ENCODE data around the gene MCUB. TPM values are rescaled to one million over a fixed set of nuclear protein-coding genes. Genes with fewer than 3 reads are reported as not detected.

MCUB gene
- total and polyA plus RNA-seq, 2 of the 13 experiments (the other 11 are each of a cell fraction or from before 2014, with no cell fraction given): 0.95 to 2.2 TPM

DNA sequence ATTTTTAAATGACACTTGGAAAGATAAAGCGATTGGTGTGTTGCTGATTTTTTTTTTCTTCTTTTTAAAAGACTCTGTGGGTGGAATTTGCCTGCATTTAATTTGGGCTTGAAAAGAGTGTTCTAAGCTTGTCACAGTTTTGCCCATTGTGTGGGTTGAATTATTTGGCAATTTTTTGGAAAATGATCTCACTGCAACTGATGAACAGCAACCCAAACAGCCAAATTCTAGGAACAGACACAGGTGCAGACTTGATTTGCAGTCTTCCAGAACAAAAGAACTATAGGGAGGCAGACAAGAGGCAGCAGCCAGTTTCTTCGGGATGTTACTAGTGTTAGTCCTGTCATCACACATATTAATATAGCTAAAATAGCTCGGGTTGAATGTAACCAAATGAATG, 102.7 kb downstream of the MCUB start:
- ATAC-seq: no peak
- Histone ChIP-seq H3K36me3 (replicated peaks in 1 of 2; ENCODE audit: control insufficient read depth in 1 of 2, insufficient read depth in 2 of 2, low read length in 2 of 2) (peaks cover 0 to 9% of the 10 kb centered on the region in 2 experiments; a peak in 1 of 5 replicates), H3K27ac (ENCODE audit: extremely low read length, insufficient read depth, low read length) (no peak overlapping the region), H3K4me1 (ENCODE audit: insufficient read depth, low read length) (peaks cover 4% of the 10 kb centered on the region), H3K4me3 (replicated peaks in 1 of 3; ENCODE audit: insufficient read depth in 1 of 3, low read depth in 2 of 3, low read length in 3 of 3) (no peak overlapping the region), H3K9ac (ENCODE audit: insufficient read depth, low read depth, low read length) (no peak overlapping the region), H3K9me3 (ENCODE audit: low read length) (no peaks in the 10 kb centered on the region), H3K27me3 (ENCODE audit: control insufficient read depth in 1 of 2, insufficient read depth in 2 of 2, low read length in 2 of 2) (no peaks in the 10 kb centered on the region), H3K79me2 (ENCODE audit: insufficient read depth, low read length) (no peaks in the 10 kb centered on the region), H2AFZ (ENCODE audit: low read length) (no peak overlapping the region), H3K4me2 (ENCODE audit: low read depth, low read length) (no peak overlapping the region), H4K20me1 (ENCODE audit: insufficient read depth, low read length) (no peaks in the 10 kb centered on the region)
- no peak for TF ChIP-seq FIP1L1 (IDR thresholded peaks at IDR 0.05; ENCODE audit: borderline replicate concordance, insufficient read depth, low read depth, low read length)
- no peak for TF ChIP-seq MBNL3 (CRISPR knock-in tag; conservative IDR thresholded peaks at IDR 0.05)
- no peak for TF ChIP-seq ZZZ3 (CRISPR knock-in tag; IDR thresholded peaks at IDR 0.05; ENCODE audit: borderline replicate concordance)
- TF ChIP-seq MEIS2 (CRISPR knock-in tag; IDR thresholded peaks at IDR 0.05): no peak
- no peak for TF ChIP-seq BCL6 (CRISPR knock-in tag; IDR thresholded peaks at IDR 0.05)
- TF ChIP-seq, protein P1, sequence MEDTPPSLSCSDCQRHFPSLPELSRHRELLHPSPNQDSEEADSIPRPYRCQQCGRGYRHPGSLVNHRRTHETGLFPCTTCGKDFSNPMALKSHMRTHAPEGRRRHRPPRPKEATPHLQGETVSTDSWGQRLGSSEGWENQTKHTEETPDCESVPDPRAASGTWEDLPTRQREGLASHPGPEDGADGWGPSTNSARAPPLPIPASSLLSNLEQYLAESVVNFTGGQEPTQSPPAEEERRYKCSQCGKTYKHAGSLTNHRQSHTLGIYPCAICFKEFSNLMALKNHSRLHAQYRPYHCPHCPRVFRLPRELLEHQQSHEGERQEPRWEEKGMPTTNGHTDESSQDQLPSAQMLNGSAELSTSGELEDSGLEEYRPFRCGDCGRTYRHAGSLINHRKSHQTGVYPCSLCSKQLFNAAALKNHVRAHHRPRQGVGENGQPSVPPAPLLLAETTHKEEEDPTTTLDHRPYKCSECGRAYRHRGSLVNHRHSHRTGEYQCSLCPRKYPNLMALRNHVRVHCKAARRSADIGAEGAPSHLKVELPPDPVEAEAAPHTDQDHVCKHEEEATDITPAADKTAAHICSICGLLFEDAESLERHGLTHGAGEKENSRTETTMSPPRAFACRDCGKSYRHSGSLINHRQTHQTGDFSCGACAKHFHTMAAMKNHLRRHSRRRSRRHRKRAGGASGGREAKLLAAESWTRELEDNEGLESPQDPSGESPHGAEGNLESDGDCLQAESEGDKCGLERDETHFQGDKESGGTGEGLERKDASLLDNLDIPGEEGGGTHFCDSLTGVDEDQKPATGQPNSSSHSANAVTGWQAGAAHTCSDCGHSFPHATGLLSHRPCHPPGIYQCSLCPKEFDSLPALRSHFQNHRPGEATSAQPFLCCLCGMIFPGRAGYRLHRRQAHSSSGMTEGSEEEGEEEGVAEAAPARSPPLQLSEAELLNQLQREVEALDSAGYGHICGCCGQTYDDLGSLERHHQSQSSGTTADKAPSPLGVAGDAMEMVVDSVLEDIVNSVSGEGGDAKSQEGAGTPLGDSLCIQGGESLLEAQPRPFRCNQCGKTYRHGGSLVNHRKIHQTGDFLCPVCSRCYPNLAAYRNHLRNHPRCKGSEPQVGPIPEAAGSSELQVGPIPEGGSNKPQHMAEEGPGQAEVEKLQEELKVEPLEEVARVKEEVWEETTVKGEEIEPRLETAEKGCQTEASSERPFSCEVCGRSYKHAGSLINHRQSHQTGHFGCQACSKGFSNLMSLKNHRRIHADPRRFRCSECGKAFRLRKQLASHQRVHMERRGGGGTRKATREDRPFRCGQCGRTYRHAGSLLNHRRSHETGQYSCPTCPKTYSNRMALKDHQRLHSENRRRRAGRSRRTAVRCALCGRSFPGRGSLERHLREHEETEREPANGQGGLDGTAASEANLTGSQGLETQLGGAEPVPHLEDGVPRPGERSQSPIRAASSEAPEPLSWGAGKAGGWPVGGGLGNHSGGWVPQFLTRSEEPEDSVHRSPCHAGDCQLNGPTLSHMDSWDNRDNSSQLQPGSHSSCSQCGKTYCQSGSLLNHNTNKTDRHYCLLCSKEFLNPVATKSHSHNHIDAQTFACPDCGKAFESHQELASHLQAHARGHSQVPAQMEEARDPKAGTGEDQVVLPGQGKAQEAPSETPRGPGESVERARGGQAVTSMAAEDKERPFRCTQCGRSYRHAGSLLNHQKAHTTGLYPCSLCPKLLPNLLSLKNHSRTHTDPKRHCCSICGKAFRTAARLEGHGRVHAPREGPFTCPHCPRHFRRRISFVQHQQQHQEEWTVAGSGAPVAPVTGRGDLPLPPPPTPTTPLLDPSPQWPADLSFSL (CRISPR knock-in tag; IDR thresholded peaks at IDR 0.05): no peak
- no peak for TF ChIP-seq ZKSCAN8 (CRISPR knock-in tag; IDR thresholded peaks at IDR 0.05; ENCODE audit: borderline replicate concordance)
- TF ChIP-seq ZNF34 (CRISPR knock-in tag; IDR thresholded peaks at IDR 0.05; ENCODE audit: borderline replicate concordance): no peak
- TF ChIP-seq, protein P2, sequence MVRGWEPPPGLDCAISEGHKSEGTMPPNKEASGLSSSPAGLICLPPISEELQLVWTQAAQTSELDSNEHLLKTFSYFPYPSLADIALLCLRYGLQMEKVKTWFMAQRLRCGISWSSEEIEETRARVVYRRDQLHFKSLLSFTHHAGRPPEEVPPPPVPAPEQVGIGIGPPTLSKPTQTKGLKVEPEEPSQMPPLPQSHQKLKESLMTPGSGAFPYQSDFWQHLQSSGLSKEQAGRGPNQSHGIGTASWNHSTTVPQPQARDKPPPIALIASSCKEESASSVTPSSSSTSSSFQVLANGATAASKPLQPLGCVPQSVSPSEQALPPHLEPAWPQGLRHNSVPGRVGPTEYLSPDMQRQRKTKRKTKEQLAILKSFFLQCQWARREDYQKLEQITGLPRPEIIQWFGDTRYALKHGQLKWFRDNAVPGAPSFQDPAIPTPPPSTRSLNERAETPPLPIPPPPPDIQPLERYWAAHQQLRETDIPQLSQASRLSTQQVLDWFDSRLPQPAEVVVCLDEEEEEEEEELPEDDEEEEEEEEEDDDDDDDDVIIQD (CRISPR knock-in tag; IDR thresholded peaks at IDR 0.05; ENCODE audit: low read depth): no peak
- TF ChIP-seq, protein P3, sequence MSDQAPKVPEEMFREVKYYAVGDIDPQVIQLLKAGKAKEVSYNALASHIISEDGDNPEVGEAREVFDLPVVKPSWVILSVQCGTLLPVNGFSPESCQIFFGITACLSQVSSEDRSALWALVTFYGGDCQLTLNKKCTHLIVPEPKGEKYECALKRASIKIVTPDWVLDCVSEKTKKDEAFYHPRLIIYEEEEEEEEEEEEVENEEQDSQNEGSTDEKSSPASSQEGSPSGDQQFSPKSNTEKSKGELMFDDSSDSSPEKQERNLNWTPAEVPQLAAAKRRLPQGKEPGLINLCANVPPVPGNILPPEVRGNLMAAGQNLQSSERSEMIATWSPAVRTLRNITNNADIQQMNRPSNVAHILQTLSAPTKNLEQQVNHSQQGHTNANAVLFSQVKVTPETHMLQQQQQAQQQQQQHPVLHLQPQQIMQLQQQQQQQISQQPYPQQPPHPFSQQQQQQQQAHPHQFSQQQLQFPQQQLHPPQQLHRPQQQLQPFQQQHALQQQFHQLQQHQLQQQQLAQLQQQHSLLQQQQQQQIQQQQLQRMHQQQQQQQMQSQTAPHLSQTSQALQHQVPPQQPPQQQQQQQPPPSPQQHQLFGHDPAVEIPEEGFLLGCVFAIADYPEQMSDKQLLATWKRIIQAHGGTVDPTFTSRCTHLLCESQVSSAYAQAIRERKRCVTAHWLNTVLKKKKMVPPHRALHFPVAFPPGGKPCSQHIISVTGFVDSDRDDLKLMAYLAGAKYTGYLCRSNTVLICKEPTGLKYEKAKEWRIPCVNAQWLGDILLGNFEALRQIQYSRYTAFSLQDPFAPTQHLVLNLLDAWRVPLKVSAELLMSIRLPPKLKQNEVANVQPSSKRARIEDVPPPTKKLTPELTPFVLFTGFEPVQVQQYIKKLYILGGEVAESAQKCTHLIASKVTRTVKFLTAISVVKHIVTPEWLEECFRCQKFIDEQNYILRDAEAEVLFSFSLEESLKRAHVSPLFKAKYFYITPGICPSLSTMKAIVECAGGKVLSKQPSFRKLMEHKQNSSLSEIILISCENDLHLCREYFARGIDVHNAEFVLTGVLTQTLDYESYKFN (CRISPR knock-in tag; conservative IDR thresholded peaks at IDR 0.05): no peak
- TF ChIP-seq NR3C1 (CRISPR knock-in tag; IDR thresholded peaks at IDR 0.05): no peak
- ChIA-PET CTCF (ENCODE audit: low intra/inter-chr PET ratio, low total read pairs) (no interaction called here), POLR2A (no interaction called here)
- intact Hi-C loops (cut with micrococcal nuclease; ENCODE audit: unreplicated experiment): no loop called here
- no peak for DNase-seq (ENCODE audit: low spot score)
- WGBS (ENCODE audit: low lambda C conversion rate): 76% methylated on average over 3 of the region's 3 CpGs
- no peak for FAIRE-seq
- in situ Hi-C loops (cut with HindIII; ENCODE audit: extremely low pct_ligation_motif_present, low pct_unique_long_range_greater_than_20kb): loop anchor here (5.0 kb wide), 1 partner anchor 55 kb away; no protein-coding TSS in a partner anchor
- no TSS peak for BruUV-seq (replicated peaks)
